Stimulated activated CD8-positive, alpha-beta memory T cell treated with anti-CD3 and anti-CD28 coated beads, Interleukin-4, amount 100 ng/mL, for 48 hours (primary cell): Measurements from ENCODE around the gene ANKRD55.
"Not testable (repeated sequence)": the region's sequence is repeated elsewhere in the genome, so short reads cannot be mapped to it uniquely, and the experiment has no call there.

Experiments used
- DNase-seq: peaks from one replicate; pipeline ENCODE4 v3.0.0-alpha.2; 2020

ANKRD55 gene

GRCh38 chr5:56251918-56252553, 18.9 kb upstream of the ANKRD55 start:
- no peak for DNase-seq

- DNase-seq, result no peak
These were observed 18.3 kb upstream of the ANKRD55 start for GRCh38 chr5:56251440-56251839.

- DNase-seq, result no peak
These were observed 16.9 kb upstream of the ANKRD55 start for GRCh38 chr5:56250011-56250410.

GRCh38 chr5:56249085-56249484, 16.0 kb upstream of the ANKRD55 start:
- DNase-seq, result not testable (repeated sequence)

GRCh38 chr5:56247592-56247991, 14.5 kb upstream of the ANKRD55 start:
- DNase-seq, result no peak

GRCh38 chr5:56246769-56247168, 13.6 kb upstream of the ANKRD55 start:
- DNase-seq, result no peak

GRCh38 chr5:56245481-56245880, 12.4 kb upstream of the ANKRD55 start:
- no peak for DNase-seq

GRCh38 chr5:56244627-56245026, 11.5 kb upstream of the ANKRD55 start:
- no peak for DNase-seq

- DNase-seq, result not testable (repeated sequence)
These were observed 9.1 kb upstream of the ANKRD55 start for GRCh38 chr5:56242271-56242670.

GRCh38 chr5:56232538-56232937, 592 bp downstream of the ANKRD55 start:
- no peak for DNase-seq

- DNase-seq, result no peak
These were observed 2.6 kb downstream of the ANKRD55 start for GRCh38 chr5:56230576-56230975.

- DNase-seq, result no peak
These were observed 4.0 kb downstream of the ANKRD55 start for GRCh38 chr5:56229111-56229510.

GRCh38 chr5:56228631-56229030, 4.5 kb downstream of the ANKRD55 start:
- DNase-seq, result no peak

- DNase-seq, result no peak
These were observed 5.4 kb downstream of the ANKRD55 start for GRCh38 chr5:56227691-56228090.

- DNase-seq, result not testable (repeated sequence)
These were observed 9.8 kb downstream of the ANKRD55 start for GRCh38 chr5:56223298-56223697.

- not testable (repeated sequence) for DNase-seq
These were observed 11.5 kb downstream of the ANKRD55 start for GRCh38 chr5:56221601-56222000.

- no peak for DNase-seq
These were observed 17.9 kb downstream of the ANKRD55 start for GRCh38 chr5:56215019-56215830.

GRCh38 chr5:56213886-56214535, 19.1 kb downstream of the ANKRD55 start:
- DNase-seq, result not testable (repeated sequence)

GRCh38 chr5:56212130-56212879, 20.8 kb downstream of the ANKRD55 start:
- no peak for DNase-seq

- DNase-seq, result no peak
These were observed 21.7 kb downstream of the ANKRD55 start for GRCh38 chr5:56211298-56211865.

GRCh38 chr5:56208681-56209080, 24.4 kb downstream of the ANKRD55 start:
- DNase-seq, result no peak

- no peak for DNase-seq
These were observed 25.6 kb downstream of the ANKRD55 start for GRCh38 chr5:56207537-56207936.
